Omental fat pad (tissue), 4 donors: Measurements from ENCODE around the gene NANOS2. TPM values are rescaled to one million over a fixed set of nuclear protein-coding genes. Genes with fewer than 3 reads are reported as not detected.
"Not testable (repeated sequence)": the region's sequence is repeated elsewhere in the genome, so short reads cannot be mapped to it uniquely, and the experiment has no call there.

Experiments
- ATAC-seq: fragments of 150-250 bp; one replicate; pipeline ENCODE4 v1.9.1; 2016; ENCODE audit warnings: mild to moderate bottlenecking, moderate library complexity; ENCODE audit not compliant: low FRiP score
- DNase-seq: peaks from one replicate; pipeline ENCODE4 v3.0.0-alpha.2; 2019; ENCODE audit warnings: low spot score
- total RNA-seq, 4 donors: library from RNA; depleted of rRNA; stranded (reverse); fragments of >200 nt; gene quantifications; one replicate each; pipeline ENCODE4 v1.1.0, GENCODE V29; 2016
- TF ChIP-seq, protein P1 (sequence below), 3 donors: fragments of 450-650 bp; IDR thresholded peaks; one replicate each; pipeline ENCODE4 v1.5.1; 2016 to 2017; ENCODE audit warnings: antibody characterized with exemption in 3 of 3, mild to moderate bottlenecking in 3 of 3, moderate library complexity in 2 of 3

Gene NANOS2
- total RNA-seq, 4 donors from 2014 or later, result not detected

GRCh38 chr19:45876161-45876410, 38.5 kb downstream of the NANOS2 start:
- ATAC-seq (no peak), DNase-seq (no peak)
- TF ChIP-seq, protein P1, sequence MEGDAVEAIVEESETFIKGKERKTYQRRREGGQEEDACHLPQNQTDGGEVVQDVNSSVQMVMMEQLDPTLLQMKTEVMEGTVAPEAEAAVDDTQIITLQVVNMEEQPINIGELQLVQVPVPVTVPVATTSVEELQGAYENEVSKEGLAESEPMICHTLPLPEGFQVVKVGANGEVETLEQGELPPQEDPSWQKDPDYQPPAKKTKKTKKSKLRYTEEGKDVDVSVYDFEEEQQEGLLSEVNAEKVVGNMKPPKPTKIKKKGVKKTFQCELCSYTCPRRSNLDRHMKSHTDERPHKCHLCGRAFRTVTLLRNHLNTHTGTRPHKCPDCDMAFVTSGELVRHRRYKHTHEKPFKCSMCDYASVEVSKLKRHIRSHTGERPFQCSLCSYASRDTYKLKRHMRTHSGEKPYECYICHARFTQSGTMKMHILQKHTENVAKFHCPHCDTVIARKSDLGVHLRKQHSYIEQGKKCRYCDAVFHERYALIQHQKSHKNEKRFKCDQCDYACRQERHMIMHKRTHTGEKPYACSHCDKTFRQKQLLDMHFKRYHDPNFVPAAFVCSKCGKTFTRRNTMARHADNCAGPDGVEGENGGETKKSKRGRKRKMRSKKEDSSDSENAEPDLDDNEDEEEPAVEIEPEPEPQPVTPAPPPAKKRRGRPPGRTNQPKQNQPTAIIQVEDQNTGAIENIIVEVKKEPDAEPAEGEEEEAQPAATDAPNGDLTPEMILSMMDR (IDR thresholded peaks at IDR 0.05), result no peak

DNA sequence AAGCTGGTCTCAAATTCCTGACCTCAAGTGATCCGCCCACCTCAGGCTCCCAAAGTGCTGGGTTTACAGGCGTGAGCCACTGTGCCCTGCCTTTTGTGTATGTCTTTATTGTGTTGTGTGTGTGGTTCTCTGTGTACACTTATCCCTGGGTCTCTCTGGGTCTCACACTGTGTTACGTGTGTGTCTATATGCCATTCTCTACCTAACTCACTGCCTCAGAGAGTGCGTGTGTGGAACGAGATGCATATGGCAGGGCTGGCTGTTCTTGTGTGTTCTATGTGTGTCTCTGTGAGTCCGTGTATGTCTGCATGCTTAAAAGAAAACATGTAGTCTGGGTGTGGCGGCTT, 40.0 kb downstream of the NANOS2 start:
- ATAC-seq (no peak), DNase-seq (no peak)
- TF ChIP-seq, protein P1 (IDR thresholded peaks at IDR 0.05), result no peak

- TF ChIP-seq, protein P1 (IDR thresholded peaks at IDR 0.05), result no peak
- no peak for DNase-seq
- no peak for ATAC-seq
Observed at GRCh38 chr19:45873219-45873772, 41.3 kb downstream of the NANOS2 start.

DNA sequence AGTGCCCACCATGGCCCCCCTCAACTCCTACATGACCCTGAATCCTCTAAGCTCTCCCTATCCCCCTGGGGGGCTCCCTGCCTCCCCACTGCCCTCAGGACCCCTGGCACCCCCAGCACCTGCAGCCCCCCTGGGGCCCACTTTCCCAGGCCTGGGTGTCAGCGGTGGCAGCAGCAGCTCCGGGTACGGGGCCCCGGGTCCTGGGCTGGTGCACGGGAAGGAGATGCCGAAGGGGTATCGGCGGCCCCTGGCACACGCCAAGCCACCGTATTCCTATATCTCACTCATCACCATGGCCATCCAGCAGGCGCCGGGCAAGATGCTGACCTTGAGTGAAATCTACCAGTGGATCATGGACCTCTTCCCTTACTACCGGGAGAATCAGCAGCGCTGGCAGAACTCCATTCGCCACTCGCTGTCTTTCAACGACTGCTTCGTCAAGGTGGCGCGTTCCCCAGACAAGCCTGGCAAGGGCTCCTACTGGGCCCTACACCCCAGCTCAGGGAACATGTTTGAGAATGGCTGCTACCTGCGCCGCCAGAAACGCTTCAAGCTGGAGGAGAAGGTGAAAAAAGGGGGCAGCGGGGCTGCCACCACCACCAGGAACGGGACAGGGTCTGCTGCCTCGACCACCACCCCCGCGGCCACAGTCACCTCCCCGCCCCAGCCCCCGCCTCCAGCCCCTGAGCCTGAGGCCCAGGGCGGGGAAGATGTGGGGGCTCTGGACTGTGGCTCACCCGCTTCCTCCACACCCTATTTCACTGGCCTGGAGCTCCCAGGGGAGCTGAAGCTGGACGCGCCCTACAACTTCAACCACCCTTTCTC, 42.3 kb downstream of the NANOS2 start:
- TF ChIP-seq, protein P1 (IDR thresholded peaks at IDR 0.05), result no peak
- DNase-seq, result no peak
- ATAC-seq, result no peak

DNA sequence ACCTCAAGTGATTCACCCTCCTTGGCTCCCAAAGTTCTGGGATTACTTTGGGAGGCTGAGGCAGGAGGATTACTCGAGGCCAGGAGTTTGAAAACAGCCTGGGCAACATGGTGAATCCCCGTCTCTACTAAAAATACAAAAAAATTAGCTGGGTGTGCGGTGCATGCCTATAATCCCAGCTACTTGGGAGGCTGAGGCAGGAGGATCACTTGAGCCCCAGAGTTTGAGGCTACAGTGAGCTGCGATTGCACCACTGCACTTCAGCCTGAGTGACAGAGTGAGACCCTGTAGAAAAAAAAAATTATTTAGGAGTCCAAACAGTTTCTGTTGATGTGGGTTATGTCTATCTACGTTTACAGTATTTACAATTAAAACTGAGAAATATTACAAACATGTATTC, 43.8 kb downstream of the NANOS2 start:
- TF ChIP-seq, protein P1 (IDR thresholded peaks at IDR 0.05), result no peak
- DNase-seq, result no peak
- ATAC-seq, result no peak

DNA sequence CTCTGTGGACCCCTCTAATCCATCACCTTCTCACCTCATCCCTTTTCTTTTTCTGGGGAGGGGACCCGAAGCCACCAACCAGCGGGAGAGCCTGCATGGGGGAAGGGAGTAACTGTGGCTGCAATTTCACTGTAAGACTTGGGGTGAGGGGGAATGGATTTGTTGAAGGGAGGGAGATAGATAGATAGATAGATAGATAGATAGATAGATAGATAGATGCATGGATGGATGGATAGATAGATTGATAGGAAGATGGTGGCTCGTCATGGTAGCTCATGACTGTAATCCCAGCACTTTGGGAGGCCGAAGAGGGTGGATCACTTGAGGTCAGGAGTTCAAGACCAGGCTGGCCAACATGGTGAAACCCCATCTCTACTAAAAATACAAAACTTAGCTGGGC, 47.3 kb downstream of the NANOS2 start:
- ATAC-seq, DNase-seq: not testable (repeated sequence)

DNA sequence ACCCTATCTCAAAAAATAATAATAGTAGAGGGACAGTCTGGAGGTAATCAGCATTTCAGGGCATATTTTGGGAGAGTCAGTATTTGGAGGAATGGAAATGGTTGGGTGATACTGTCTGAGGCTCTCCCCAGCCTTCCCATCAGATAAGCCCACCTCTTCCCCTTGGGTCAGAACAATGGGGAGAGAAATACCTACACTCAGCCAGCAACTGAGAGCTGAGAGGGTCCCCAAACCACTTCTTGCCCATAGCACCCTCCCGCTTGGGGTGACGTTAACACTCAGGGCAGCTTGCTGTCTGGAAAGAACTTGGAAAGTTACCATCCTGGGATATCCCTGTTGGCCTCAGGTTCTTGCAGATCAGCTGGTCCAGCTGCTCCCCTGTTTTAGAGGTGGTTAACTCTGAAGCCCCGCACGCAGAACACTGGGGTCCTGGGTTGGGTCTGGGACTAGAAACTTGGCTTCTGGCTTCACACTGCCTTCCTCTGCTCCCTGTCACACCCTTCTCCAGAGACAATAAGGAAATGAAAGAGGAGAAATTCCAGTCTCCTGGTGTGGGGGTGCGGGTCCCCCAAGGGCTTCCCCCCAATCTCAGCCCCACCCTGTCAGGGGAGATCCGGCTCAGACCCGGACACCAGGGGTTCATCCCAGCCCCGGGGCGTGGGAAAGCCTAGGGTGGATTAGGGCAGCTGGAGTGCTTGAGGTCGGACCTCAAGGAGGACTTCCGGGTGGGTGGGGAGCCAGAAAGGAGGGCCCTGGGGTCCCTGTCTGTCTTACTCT, 48.0 kb downstream of the NANOS2 start:
- DNase-seq (no peak), ATAC-seq (no peak)
- TF ChIP-seq, protein P1 (IDR thresholded peaks at IDR 0.05), result no peak
